Measurements from ENCODE around the gene TBX22. TPM values are rescaled to one million over a fixed set of nuclear protein-coding genes. Genes with fewer than 3 reads are reported as not detected.
"Not testable (repeated sequence)": the region's sequence is repeated elsewhere in the genome, so short reads cannot be mapped to it uniquely, and the experiment has no call there.

TBX22 gene, protein sequence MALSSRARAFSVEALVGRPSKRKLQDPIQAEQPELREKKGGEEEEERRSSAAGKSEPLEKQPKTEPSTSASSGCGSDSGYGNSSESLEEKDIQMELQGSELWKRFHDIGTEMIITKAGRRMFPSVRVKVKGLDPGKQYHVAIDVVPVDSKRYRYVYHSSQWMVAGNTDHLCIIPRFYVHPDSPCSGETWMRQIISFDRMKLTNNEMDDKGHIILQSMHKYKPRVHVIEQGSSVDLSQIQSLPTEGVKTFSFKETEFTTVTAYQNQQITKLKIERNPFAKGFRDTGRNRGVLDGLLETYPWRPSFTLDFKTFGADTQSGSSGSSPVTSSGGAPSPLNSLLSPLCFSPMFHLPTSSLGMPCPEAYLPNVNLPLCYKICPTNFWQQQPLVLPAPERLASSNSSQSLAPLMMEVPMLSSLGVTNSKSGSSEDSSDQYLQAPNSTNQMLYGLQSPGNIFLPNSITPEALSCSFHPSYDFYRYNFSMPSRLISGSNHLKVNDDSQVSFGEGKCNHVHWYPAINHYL
- 0.48 and 0.58 TPM in 2 replicates for total RNA-seq (2014; rRNA removed; shearing (Covaris generic))

DNA sequence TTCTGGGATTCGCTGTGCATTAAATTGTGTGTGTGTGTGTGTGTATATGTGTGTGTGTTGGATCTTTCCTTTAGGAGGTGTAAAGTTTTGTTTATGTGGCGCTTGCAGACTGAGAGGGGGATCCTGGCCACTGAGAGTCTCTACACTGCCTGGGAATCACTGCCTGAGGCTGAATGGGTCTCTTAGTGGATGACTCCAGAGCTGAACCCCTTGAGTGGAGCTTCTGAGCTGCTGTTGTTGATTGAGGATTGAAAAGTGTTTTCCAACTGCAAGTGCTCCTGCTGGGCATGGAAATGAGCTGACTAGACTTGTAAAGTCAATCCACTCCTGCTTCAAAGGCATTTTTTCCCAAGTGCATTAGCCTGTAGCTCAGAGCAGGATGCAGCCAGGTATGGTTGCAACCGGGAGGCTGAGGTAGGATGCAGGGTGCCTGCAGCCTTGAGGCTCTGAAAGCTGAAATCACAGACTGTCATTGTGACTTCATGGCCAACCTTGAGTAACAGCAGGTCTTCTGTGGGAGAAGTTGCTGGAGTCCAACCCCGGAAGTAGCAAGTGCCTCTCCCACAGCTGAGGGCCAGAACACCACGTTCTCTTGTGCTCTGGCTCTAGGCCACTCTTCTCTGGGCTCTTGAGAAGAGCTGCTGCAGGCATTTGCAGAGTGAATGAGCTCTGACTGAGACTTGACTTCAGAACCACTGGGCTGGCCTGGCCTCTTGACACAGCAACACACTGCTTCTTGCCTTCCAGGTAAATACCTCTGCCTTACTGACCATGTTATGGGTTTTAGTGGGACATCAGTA lies at the start of gene TBX22:
Gene TBX22 (plus strand): TSS at position 613 of the 800 bp plus-strand sequence. CDS start 7,517 bp downstream, outside the sequence.
- DNase-seq (ENCODE audit: low spot score): no peak

DNA sequence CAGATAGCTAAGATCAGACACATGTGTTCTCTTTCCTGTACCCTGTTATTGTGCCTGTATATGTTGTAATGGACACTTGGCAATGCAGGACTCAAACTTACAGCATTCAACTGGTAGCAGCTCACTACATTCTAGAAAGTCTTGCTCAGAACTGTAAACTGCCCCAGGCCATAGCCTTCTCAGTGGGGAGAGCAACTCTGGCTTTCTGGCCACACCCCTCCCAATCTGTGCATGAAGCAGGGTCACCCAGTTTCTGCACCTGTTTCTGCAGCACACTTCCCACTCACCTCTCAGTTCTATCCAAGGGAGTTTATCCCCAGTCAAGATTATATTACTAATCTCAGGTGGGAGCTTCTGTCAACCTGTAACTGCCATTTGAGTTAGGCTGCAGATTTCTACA lies 38.9 kb upstream of the TBX22 start:
- DNase-seq (ENCODE audit: low spot score): no peak

DNA sequence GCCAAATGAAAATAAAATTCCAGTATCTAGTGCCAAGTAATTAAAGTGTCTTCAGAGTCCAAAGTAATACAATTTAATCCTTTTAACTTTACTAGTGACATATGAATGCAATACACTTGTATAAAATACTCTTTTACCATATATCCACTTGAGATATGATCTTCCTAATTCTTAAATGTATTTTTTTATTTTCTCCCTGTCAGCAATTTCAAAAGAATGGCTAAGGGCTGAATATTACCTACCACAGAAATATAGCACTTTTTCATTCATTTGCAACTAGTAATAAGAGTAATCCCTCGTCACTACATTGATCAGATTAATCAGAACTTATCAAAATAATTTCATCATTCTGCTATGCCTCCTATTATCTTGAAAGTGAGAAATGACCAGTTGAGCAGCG lies 10.1 kb upstream of the TBX22 start:
- DNase-seq (ENCODE audit: low spot score): no peak

DNA sequence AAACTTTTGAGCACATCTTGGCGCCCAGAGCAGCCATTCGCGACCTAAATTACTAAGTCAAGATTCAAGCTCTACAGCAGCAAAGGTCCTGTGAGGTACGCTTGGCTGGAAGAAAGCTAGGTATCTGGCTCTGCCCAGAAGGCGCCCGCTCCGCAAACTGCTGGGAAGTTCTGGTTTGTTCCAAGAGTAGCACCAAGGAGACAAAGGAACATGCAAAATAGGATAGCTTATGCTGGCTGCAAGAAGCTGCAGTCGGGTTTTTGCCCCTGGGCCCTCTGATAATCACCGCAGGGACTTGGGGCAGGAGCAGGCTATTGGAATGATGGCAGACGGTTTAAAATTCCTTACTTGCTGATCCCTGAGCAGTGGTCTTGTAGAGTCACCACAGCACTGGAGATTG lies 3.0 kb upstream of the TBX22 start:
- no peak for DNase-seq (ENCODE audit: low spot score)

DNA sequence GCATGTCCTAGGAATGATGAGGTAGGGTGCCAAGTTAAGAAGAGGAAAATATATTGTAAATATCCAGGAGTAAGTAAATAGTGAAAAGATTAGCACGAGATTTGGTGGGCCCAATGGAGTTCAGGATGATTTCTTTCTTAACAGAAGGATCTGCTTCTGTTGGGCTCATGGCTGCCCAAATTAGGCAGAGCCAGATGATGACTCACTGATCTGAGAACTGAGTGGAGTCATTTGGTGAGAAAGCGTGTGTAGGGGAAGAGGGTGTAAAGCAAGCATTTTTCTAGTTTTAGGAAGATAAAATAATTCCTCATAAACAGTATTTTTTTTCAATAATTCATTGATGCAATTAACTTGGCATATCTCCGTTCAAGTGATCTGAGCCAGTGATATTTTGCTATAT lies 1.6 kb downstream of the TBX22 start:
- no peak for DNase-seq (ENCODE audit: low spot score)

DNA sequence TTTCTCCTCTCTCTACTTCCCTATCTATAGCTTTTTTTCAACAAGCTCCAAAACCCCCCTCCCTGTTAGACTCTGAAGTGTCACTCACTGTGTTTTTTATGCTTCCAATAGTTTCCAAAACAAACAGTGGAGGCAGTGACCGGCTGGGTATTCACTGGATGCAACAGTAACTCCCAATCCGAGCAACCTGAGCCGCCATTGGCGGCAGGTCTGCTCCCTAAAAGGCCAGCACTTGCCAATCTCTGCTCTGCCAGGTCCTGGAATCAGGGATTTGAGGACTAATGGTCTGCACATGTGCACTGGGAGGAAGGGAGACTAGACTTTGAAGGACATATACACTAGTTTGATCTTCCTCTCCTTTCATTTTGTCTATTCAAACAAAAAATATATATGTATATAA lies 7.1 kb downstream of the TBX22 start:
- no peak for DNase-seq (ENCODE audit: low spot score)

DNA sequence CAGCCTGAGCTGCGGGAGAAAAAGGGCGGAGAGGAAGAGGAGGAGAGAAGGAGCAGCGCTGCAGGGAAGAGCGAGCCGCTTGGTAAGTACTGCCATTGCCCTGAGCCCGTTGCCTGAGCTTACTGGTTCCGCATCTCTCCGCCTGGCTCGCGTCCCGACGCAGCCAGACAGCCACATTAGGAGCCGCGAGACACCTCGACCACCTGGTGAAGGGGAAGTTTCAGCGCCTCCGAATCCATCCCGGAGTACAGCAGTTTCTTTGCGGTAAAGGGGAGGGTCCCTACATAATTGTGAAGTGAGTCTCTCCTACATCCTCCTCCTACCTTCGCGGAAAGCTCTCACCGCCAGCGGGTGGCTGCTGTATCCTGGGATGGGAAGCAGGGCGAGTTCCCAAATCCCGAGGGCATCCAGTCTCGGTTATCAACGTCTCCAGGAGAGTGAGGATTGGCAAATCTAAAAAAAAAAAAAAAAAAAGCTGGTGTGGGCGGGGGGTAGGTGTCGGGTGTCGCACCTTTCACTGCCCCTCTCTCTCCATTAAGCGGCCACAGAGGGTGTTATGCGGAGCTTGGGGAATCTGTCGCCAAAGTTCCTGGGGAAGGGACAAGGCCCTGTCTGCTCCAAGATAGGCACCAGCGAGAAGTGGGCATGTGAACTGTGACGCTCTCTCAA lies 7.9 kb downstream of the TBX22 start:
- peak; percentile 19 for DNase-seq (ENCODE audit: low spot score)

DNA sequence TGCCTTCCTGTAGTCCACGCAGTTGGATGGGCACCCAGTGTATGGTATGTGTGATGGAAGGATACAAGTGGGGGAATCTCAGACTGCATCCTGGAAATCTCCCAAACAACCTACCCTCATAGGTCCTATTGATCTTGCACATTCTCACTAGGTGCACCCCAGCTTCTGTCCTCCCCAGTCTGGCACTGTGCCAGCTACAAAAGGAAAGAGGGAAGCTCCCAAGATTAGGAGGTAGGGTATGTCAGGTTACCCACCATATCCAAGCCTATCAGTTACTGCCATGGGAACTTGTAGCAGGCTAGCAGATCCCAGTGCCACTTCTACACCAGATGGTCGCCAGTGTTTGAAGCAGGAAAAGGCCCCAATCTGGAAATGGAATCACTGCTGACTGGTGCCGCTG lies 11.6 kb downstream of the TBX22 start:
- no peak for DNase-seq (ENCODE audit: low spot score)

DNA sequence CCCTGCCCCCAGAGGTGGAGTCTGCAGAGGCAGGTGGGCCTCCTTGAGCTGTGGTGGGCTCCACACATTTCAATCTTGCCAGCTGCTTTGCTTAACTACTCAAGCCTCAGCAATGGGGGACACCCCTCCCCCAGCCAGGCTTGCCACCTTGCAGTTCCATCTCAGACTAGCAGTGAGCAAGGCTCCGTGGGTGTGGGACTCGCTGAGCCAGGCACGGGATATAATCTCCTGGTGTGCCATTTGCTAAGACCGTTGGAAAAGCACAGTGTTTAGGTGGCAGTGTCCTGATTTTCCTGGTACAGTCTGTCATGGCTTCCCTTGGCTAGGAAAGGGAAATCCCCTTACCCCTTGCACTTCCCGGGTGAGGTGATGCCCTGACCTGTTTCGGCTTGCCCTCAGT lies 51.6 kb downstream of the TBX22 start:
- DNase-seq (ENCODE audit: low spot score): not testable (repeated sequence)

DNA sequence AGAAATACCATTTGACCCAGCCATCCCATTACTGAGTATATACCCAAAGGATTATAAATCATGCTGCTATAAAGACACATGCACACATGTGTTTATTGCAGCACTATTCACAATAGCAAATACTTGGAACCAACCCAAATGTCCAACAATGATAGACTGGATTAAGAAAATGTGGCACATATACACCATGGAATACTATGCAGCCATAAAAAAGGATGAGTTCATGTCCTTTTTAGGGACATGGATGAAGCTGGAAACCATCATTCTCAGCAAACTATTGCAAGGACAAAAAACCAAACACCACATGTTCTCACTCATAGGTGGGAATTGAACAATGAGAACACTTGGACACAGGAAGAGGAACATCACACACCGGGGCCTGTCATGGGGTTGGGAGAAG lies 61.1 kb downstream of the TBX22 start:
- not testable (repeated sequence) for DNase-seq (ENCODE audit: low spot score)
